Measurements from ENCODE around the gene FGFBP3. TPM values are rescaled to one million over a fixed set of nuclear protein-coding genes. Genes with fewer than 3 reads are reported as not detected.

The FGFBP3 gene
- total RNA-seq, 4 donors from 2014 or later, result 0.50 to 1.4 (median 1.2) TPM; not detected in 1

GRCh38 chr10:91923371-91924211, 14.3 kb upstream of the FGFBP3 start, which contains the start of gene BTAF1:
Gene BTAF1, plus strand, starts transcription at chr10:91923770. Its CDS starts 307 bp downstream, at chr10:91924077.
- Histone ChIP-seq H3K27me3 (peaks cover 9% of the 10 kb centered on the region), H3K4me3 (peak within 1 kb of the TSS; percentile 89 to 94), H3K4me1 (peaks cover 5 to 41% (median 8%) of the 10 kb centered on the region in 3 donors), H3K36me3 (no peaks in the 10 kb centered on the region), H3K27ac (peak within 1 kb of the TSS; percentile 94 to 99 (median 96)), H3K9me3 (no peaks in the 10 kb centered on the region)
- 0% methylated on average over 8 to 10 of the region's 65 CpGs for WGBS, 2 donors (ENCODE audit: low coverage in 1 of 2)
- ATAC-seq, result peak; percentile 98
- peak; percentile 97 for TF ChIP-seq POLR2AphosphoS5 (IDR thresholded peaks at IDR 0.05)
- TF ChIP-seq EP300 (IDR thresholded peaks at IDR 0.05), result no peak
- peak; percentile 89 to 91 for TF ChIP-seq POLR2A (IDR thresholded peaks at IDR 0.05)
- no peak for TF ChIP-seq CTCF (IDR thresholded peaks at IDR 0.05)

GRCh38 chr10:91919651-91920050, 10.4 kb upstream of the FGFBP3 start:
- peaks cover 19% of the 10 kb centered on the region for H3K27me3 ChIP-seq
- no peak for ATAC-seq
- no peak for TF ChIP-seq POLR2A (IDR thresholded peaks at IDR 0.05)
- no peak for TF ChIP-seq EP300 (IDR thresholded peaks at IDR 0.05)
- no peak for TF ChIP-seq POLR2AphosphoS5 (IDR thresholded peaks at IDR 0.05)
- 80 to 92% methylated on average over 1 of the region's 1 CpG for WGBS, 2 donors (ENCODE audit: low coverage in 1 of 2)
- H3K36me3 ChIP-seq, result no peaks in the 10 kb centered on the region
- no peaks in the 10 kb centered on the region for H3K9me3 ChIP-seq
- no peak overlapping the region for H3K27ac ChIP-seq
- no peak overlapping the region for H3K4me3 ChIP-seq
- H3K4me1 ChIP-seq, result peaks cover 0 to 12% (median 3%) of the 10 kb centered on the region in 3 donors

GRCh38 chr10:91910467-91910866, 1.2 kb upstream of the FGFBP3 start:
- no peak overlapping the region for H3K4me3 ChIP-seq
- 87% methylated on average over 4 of the region's 4 CpGs; no CpG with 5 or more reads in 1 of the 2 donors for WGBS, 2 donors (ENCODE audit: low coverage in 1 of 2)
- H3K27me3 ChIP-seq, result no peaks in the 10 kb centered on the region
- TF ChIP-seq POLR2AphosphoS5 (IDR thresholded peaks at IDR 0.05) (no peak), POLR2A (IDR thresholded peaks at IDR 0.05) (no peak), CTCF (IDR thresholded peaks at IDR 0.05) (no peak), EP300 (IDR thresholded peaks at IDR 0.05) (no peak)
- H3K9me3 ChIP-seq, result no peaks in the 10 kb centered on the region
- peaks cover 0 to 29% (median 0%) of the 10 kb centered on the region in 3 donors for H3K4me1 ChIP-seq
- no peaks in the 10 kb centered on the region for H3K36me3 ChIP-seq
- no peak overlapping the region for H3K27ac ChIP-seq
- no peak for ATAC-seq

GRCh38 chr10:91908337-91909116, 759 bp downstream of the FGFBP3 start:
- peak overlapping the region in 3 of 4 donors; percentile 72 to 81 (median 77) for H3K27ac ChIP-seq
- H3K9me3 ChIP-seq, result no peaks in the 10 kb centered on the region
- H3K27me3 ChIP-seq, result no peaks in the 10 kb centered on the region
- peaks cover 0 to 29% (median 0%) of the 10 kb centered on the region in 3 donors for H3K4me1 ChIP-seq
- no peak for TF ChIP-seq POLR2A (IDR thresholded peaks at IDR 0.05)
- peak in 3 of 4 experiments; percentile 20 to 55 (median 30) for TF ChIP-seq CTCF (IDR thresholded peaks at IDR 0.05)
- TF ChIP-seq EP300 (IDR thresholded peaks at IDR 0.05), result no peak
- TF ChIP-seq POLR2AphosphoS5 (IDR thresholded peaks at IDR 0.05), result no peak
- peak; percentile 87 for ATAC-seq
- no peaks in the 10 kb centered on the region for H3K36me3 ChIP-seq
- peak overlapping the region; percentile 74 to 75 for H3K4me3 ChIP-seq
- WGBS, 2 donors (ENCODE audit: low coverage in 1 of 2), result 0% methylated on average over 2 of the region's 93 CpGs; no CpG with 5 or more reads in 1 of the 2 donors

GRCh38 chr10:91907914-91908336, 1.4 kb downstream of the FGFBP3 start:
- Histone ChIP-seq H3K4me1 (peaks cover 0 to 29% (median 0%) of the 10 kb centered on the region in 3 donors), H3K9me3 (no peaks in the 10 kb centered on the region), H3K36me3 (no peaks in the 10 kb centered on the region), H3K27me3 (no peaks in the 10 kb centered on the region), H3K27ac (peak overlapping the region in 3 of 4 donors; percentile 72 to 81 (median 77)), H3K4me3 (peak overlapping the region; percentile 74 to 75)
- TF ChIP-seq POLR2A (IDR thresholded peaks at IDR 0.05) (no peak), POLR2AphosphoS5 (IDR thresholded peaks at IDR 0.05) (no peak), EP300 (IDR thresholded peaks at IDR 0.05) (no peak), CTCF (IDR thresholded peaks at IDR 0.05) (no peak)
- peak; percentile 6 for ATAC-seq
- 8 to 13% methylated on average over 3 to 9 of the region's 18 CpGs for WGBS, 2 donors (ENCODE audit: low coverage in 1 of 2)
